DND-41 (cell line): Measurements from ENCODE around the gene GREB1L.

Experiments
- ATAC-seq: fragments of 200-7000 bp; cut with Tn5 transposase; 3 replicates; pipeline ENCODE4 v1.9.1; 2021; ENCODE audit warnings: low read depth; ENCODE audit not compliant: insufficient read depth
- DNase-seq: peaks from one replicate; pipeline ENCODE4 v3.0.0-alpha.2; 2020
- H2AFZ ChIP-seq: 2 replicates; pipeline ENCODE4 v1.6.0; 2012; ENCODE audit warnings: low read depth, low read length
- H3K27ac ChIP-seq: 2 replicates; pipeline ENCODE4 v1.5.1; 2012; ENCODE audit warnings: low read length, inconsistent platforms
- H3K27me3 ChIP-seq: fragments of 200-600 bp; sonication (generic); 2 replicates; pipeline ENCODE4 v1.6.0; 2012; ENCODE audit warnings: low read length, mild to moderate bottlenecking, inconsistent platforms; ENCODE audit not compliant: insufficient read depth, poor library complexity
- H3K36me3 ChIP-seq: 2 replicates; pipeline ENCODE4 v1.5.1; 2012; ENCODE audit warnings: low read length, inconsistent platforms; ENCODE audit not compliant: insufficient read depth
- H3K4me1 ChIP-seq: 2 replicates; pipeline ENCODE4 v1.5.1; 2012; ENCODE audit warnings: mild to moderate bottlenecking, low read length; ENCODE audit not compliant: insufficient read depth
- H3K4me2 ChIP-seq: 2 replicates; pipeline ENCODE4 v1.6.0; 2012; ENCODE audit warnings: mild to moderate bottlenecking, moderate library complexity, low read length, inconsistent platforms; ENCODE audit not compliant: insufficient read depth
- H3K4me3 ChIP-seq, 2 experiments: fragments of 200-600 bp in 1 of 2; shearing (Covaris generic) in 1 of 2; 2 replicates each; pipeline ENCODE4 v1.5.1; 2012 to 2016; ENCODE audit warnings: inconsistent platforms in 2 of 2, low read length in 2 of 2, mild to moderate bottlenecking in 2 of 2, low read depth in 1 of 2, moderate library complexity in 1 of 2
- H3K79me2 ChIP-seq: 2 replicates; pipeline ENCODE4 v1.6.0; 2012; ENCODE audit warnings: low read length, inconsistent platforms; ENCODE audit not compliant: insufficient read depth
- H3K9ac ChIP-seq: 2 replicates; pipeline ENCODE4 v1.6.0; 2012; ENCODE audit warnings: low read depth, mild to moderate bottlenecking, inconsistent platforms, low read length, moderate library complexity
- H3K9me3 ChIP-seq: 2 replicates; pipeline ENCODE4 v1.5.1; 2012; ENCODE audit warnings: low read length, moderate library complexity, mild to moderate bottlenecking, inconsistent platforms; ENCODE audit not compliant: insufficient read depth, severe bottlenecking
- H4K20me1 ChIP-seq: 2 replicates; pipeline ENCODE4 v1.6.0; 2012; ENCODE audit warnings: low read length; ENCODE audit not compliant: insufficient read depth
- EZH2 ChIP-seq: IDR thresholded peaks from 3 replicates; pipeline ENCODE4 v1.6.1; 2012; ENCODE audit warnings: borderline replicate concordance, low read depth, mild to moderate bottlenecking, moderate library complexity, low read length, inconsistent platforms; ENCODE audit not compliant: severe bottlenecking
- TF ChIP-seq, protein P1 (sequence below): IDR thresholded peaks from 2 replicates; pipeline ENCODE4 v1.5.1; 2012; ENCODE audit warnings: borderline replicate concordance, low read length, moderate library complexity, mild to moderate bottlenecking; ENCODE audit not compliant: poor library complexity, severe bottlenecking; ENCODE audit errors: extremely low read depth

Gene GREB1L

DNA sequence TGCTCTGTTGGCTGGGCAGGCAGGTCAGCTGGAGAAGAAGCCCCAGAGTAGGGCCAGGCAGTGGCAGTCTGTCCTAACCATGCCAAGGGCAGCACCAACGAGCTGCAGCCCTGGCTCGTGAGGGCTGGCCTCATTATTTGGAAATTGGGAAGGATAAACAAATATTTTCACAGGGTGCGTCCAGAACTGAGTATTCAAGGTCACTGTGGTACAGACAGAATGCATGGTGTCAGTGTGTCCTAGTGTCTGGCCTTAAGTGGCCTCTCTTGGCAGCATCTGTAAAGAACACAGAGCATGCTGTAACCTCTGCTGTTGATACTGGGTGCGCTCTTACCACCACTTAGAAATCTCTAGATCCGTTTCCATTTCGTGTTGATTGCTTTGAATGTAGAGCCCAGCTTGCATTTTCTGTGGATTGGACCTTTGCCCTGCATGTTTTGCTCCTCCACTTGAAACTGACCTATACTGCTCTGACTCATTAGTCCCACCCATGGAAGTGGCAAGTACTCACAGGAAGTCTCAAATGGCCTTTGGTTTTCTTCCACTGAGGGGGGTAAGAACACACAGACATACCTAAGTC, 88.2 kb downstream of the GREB1L start:
- H3K79me2 ChIP-seq: no peaks in the 10 kb centered on the region
- H3K4me1 ChIP-seq: no peaks in the 10 kb centered on the region
- no peak overlapping the region for H3K4me2 ChIP-seq
- peaks cover 9% of the 10 kb centered on the region for H3K27me3 ChIP-seq
- no peak overlapping the region for H3K4me3 ChIP-seq
- H4K20me1 ChIP-seq: no peaks in the 10 kb centered on the region
- no peaks in the 10 kb centered on the region for H3K36me3 ChIP-seq
- H3K27ac ChIP-seq: no peak overlapping the region
- ATAC-seq (no peak), DNase-seq (no peak)
- H3K9me3 ChIP-seq: no peaks in the 10 kb centered on the region
- no peak overlapping the region for H3K9ac ChIP-seq
- no peak overlapping the region for H2AFZ ChIP-seq
- no peak for TF ChIP-seq EZH2
- TF ChIP-seq, protein P1, sequence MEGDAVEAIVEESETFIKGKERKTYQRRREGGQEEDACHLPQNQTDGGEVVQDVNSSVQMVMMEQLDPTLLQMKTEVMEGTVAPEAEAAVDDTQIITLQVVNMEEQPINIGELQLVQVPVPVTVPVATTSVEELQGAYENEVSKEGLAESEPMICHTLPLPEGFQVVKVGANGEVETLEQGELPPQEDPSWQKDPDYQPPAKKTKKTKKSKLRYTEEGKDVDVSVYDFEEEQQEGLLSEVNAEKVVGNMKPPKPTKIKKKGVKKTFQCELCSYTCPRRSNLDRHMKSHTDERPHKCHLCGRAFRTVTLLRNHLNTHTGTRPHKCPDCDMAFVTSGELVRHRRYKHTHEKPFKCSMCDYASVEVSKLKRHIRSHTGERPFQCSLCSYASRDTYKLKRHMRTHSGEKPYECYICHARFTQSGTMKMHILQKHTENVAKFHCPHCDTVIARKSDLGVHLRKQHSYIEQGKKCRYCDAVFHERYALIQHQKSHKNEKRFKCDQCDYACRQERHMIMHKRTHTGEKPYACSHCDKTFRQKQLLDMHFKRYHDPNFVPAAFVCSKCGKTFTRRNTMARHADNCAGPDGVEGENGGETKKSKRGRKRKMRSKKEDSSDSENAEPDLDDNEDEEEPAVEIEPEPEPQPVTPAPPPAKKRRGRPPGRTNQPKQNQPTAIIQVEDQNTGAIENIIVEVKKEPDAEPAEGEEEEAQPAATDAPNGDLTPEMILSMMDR: no peak

DNA sequence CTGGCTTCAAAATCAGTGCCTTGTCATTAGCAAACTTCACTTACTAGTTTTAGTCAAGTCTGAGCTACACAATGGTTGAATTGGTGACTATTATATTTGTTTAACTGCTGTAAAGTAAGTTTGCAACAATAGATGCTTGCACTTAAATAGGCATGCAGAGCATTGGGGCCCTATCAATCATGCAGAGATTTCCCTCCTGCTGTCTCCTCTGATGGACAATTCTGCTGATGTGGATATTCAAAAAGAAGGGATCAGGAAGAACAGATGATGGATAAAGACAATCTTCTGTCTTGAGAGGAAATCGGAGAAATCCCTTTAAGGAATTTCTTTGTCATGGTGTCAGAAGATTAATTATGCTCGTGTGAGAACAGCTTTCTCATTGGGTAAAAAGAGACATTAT, 89.0 kb downstream of the GREB1L start:
- TF ChIP-seq, protein P1: no peak
- no peak for TF ChIP-seq EZH2
- DNase-seq: no peak
- H3K4me1 ChIP-seq: no peaks in the 10 kb centered on the region
- H4K20me1 ChIP-seq: no peaks in the 10 kb centered on the region
- H3K36me3 ChIP-seq: no peaks in the 10 kb centered on the region
- no peaks in the 10 kb centered on the region for H3K79me2 ChIP-seq
- no peak overlapping the region for H3K27ac ChIP-seq
- no peak overlapping the region for H3K9ac ChIP-seq
- ATAC-seq: no peak
- H3K4me2 ChIP-seq: no peak overlapping the region
- H3K9me3 ChIP-seq: no peaks in the 10 kb centered on the region
- no peak overlapping the region for H3K4me3 ChIP-seq
- H2AFZ ChIP-seq: no peak overlapping the region
- peaks cover 6% of the 10 kb centered on the region for H3K27me3 ChIP-seq

- Histone ChIP-seq H3K4me1 (no peaks in the 10 kb centered on the region), H3K36me3 (no peaks in the 10 kb centered on the region), H3K79me2 (no peaks in the 10 kb centered on the region), H3K9me3 (no peaks in the 10 kb centered on the region), H4K20me1 (no peaks in the 10 kb centered on the region), H3K27me3 (peaks cover 2% of the 10 kb centered on the region), H3K27ac (no peak overlapping the region), H3K4me3 (no peak overlapping the region), H3K4me2 (no peak overlapping the region), H3K9ac (no peak overlapping the region), H2AFZ (no peak overlapping the region)
- no peak for ATAC-seq
- no peak for TF ChIP-seq EZH2
- TF ChIP-seq, protein P1: no peak
- DNase-seq: no peak
Measured at GRCh38 chr18:21335927-21336488, 94.0 kb downstream of the GREB1L start.
